ENCODE data around the gene MRPL3.

MRPL3 gene

GRCh38 chr3:131502530-131503319, at the start of gene MRPL3:
Gene MRPL3, minus strand, starts transcription at chr3:131502971. Its CDS starts 150 bp downstream, at chr3:131502821.
- peak; percentile 86 for DNase-seq

- no peak for DNase-seq
These were observed 49.0 kb upstream of the MRPL3 start for GRCh38 chr3:131551761-131552160.

DNA sequence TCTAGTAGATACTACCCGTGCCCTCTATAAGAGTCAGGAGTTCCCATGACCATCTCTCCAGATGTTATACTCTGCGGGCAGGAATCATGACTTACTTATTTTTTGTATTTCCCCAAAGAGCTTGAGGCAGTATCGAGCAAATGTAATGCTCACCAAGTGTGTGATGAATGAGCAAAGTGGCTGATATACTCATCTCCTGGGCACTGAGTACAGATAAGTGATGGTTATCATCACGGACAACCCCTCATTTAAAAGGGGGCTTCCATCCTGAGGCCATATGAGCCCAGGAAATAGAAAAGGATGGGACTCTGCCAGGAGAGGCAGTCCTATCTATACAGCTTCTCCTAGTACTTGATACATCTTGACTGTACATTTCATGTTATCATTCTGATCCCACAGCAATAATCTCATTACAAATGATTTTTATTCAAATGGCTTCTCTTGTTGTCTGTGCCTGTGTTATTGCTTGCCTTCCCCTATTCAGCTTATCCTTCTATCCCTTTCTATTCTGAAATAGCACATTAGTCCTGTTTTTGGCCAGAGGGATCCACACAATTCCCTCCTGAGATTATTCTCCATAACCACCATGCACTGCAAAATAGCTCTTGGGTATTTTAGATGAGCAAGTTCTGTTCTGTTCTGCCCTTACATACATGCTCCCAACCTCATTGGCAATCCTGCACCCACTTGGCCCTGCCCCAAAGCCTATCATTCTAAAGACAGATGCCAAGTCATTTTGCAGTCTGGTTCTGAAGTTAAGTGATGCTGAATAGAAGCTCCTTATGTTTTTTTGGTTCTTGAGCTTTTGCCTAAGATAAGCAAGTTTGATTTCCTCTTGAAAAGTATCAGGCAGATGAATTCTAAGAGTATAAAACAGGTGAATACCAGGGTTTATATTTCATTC, 48.0 kb upstream of the MRPL3 start:
- no peak for DNase-seq

DNA sequence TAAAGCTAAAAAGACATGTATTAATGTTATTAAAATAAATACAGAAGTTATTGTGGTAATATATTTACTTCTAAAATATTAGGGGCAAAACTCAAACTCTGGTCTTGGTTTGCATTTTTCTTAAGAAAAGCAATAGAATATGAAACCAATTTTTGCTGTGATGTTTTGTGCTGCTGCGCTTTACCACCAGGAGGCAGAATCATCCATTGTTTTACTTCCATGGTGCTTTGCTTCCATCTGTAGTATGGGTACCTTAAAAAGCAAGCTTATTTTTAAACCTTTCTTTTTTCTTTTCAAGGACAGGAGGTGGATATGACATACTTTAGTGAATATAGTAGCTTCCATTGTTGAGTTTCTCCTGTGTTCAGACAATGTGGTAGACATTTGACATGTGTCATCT, 46.6 kb upstream of the MRPL3 start:
- no peak for DNase-seq

DNA sequence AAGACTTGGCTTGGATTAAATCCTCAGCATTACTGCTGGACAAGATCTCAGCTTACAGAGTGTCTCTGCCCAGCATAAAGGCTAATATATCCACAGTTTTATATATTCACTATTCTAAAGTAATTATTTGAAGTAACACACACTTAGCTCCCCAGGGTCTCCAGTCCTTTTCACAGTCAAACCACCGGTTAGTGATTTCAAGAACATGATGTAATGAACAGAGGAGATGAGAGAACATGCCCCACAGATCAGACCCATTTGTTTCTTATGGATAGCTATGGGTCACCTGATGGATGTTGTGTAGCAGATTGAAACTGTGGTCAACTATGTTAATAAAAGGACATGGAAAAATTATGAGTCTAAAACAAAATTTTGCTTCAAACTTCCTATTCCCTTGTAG, 44.8 kb upstream of the MRPL3 start:
- no peak for DNase-seq

DNA sequence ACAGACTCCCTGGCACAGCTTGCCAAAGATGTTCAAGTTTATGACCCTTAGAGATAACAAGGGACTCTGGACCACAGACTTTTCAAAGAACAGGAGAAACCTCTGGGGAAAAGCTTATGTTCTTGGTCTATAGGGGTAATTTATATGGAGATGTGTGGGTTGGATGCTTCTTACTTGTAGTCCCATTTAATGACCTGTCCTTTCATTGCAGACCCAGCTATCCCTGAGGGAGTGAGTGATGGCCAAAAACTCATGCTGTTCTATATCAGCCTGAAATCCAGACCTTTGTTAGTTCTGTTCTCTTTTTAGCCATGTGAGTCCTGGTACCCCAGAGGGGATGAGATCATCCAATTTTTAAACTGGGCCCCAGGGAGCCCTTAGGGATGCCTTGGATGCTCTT, 43.7 kb upstream of the MRPL3 start:
- DNase-seq, result no peak

- no peak for DNase-seq
These were observed 41.8 kb upstream of the MRPL3 start for GRCh38 chr3:131544557-131544956.

- peak; percentile 51 for DNase-seq
These were observed 40.9 kb upstream of the MRPL3 start for GRCh38 chr3:131543714-131544113.

DNA sequence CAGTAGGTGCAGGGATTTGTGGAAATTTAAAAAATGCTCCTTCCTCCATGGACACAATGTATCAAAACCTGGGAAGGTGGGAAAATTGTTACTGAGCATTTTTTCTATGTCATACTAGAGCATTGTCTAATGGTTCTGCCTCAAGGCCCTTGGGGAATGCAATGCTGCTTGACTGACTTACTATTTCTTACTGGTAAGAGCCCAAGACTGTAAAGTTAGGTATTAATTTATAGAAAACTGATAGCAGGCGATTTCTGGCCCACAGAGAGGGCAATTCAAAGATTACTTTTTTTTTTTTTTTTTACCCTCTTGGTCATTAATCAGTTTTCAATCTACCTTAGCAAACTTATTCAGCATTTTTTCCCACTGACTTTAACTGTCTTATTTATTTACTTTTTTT, 38.5 kb upstream of the MRPL3 start:
- no peak for DNase-seq

GRCh38 chr3:131540821-131541220, 38.0 kb upstream of the MRPL3 start:
- no peak for DNase-seq

DNA sequence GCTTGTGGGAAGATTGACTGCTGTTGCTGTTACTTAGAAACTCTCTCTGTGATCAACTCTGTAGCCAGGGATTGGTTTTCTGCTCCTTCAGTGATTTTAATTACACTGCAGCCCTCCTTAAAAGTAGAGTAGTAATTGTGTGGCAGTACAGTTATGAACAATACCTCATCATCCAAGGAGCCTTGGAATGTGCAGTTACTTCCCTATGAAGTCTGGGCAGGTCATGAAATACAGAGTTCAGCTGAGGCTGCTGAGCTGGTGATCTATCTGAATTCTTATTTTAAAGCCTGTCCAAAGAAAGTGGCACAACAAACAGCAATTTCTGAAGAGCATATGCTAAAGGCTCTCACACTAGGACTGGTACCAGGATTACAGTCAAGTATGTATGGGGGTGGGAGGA, 37.4 kb upstream of the MRPL3 start:
- no peak for DNase-seq

- no peak for DNase-seq
These were observed 36.2 kb upstream of the MRPL3 start for GRCh38 chr3:131538968-131539367.

- no peak for DNase-seq
These were observed 34.8 kb upstream of the MRPL3 start for GRCh38 chr3:131537531-131537930.

GRCh38 chr3:131535596-131535995, 32.8 kb upstream of the MRPL3 start:
- no peak for DNase-seq

- no peak for DNase-seq
These were observed 32.4 kb upstream of the MRPL3 start for GRCh38 chr3:131535131-131535530.

GRCh38 chr3:131532645-131533044, 29.9 kb upstream of the MRPL3 start:
- DNase-seq, result no peak

DNA sequence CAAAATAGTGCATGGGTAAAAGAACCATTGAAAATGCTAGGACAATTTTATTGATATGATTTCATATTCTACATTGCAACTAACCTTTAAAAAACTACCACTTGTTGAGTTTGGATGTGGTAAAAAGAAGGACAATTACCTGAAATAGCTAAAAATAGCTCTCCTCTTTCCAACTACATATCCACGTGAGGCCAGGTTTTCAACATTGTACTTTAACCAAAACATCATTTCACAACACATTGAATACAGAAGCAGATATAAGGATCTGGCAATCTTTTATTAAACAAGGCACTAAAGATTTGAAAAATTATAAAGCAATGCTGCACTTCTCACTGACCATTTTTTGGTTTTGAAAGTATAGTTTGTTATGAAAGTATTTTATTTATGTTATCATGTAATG, 28.1 kb upstream of the MRPL3 start:
- DNase-seq, result no peak

DNA sequence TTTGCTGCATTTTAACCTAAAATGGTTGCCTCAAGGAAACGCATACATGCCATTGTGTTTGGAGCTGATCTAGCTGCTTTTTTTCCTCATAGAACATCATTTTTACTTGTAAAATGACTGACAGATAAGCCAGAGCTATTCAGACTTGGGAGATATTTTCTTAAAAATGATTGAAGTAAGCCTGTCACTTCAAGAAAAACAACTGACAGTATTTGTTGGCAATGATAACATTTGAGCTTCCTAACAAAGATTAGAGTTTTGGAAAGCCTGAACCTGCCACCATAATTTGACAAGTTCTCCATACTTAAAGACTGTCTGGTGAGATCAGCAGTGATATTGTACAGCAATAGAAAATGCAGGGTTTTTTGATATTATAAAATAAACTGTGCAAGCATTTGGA, 27.6 kb upstream of the MRPL3 start:
- DNase-seq, result no peak

GRCh38 chr3:131526801-131527347, 24.1 kb upstream of the MRPL3 start:
- peak; percentile 72 for DNase-seq

- DNase-seq, result no peak
These were observed 15.9 kb upstream of the MRPL3 start for GRCh38 chr3:131518680-131519079.

DNA sequence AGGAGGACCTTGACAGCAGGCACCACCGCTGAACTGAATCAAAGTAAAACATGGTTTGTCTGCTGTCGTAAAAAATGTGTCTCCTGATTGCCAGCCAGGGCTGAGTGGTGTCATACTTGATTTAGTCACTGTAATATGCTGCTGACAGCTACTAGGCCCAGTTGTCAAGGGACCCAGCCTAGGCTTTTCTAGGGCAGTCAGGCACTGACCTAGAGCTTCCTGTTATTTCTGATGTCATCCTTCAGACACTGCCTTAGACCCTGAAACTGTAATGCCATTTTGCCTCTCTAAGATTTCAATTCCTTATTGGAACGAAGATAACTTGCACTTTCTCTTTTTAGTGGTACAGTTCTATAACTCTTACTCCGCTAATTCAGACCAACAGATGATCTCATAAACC, 2.6 kb upstream of the MRPL3 start:
- DNase-seq, result no peak

DNA sequence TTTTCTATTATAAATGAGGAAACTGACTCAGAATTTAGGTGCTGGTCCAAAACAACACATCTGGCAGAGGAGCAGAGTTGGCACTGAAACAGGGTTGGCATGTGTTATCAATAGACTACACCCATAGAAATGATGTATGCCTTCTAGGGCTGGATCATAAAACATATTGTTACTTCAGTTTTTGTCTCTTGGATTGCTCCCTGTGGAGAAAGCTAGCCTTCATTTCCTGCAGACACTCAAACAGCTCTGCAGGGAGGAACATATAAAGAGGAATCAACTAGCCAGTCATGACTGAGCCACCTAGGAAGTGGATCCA, 507 bp upstream of the MRPL3 start:
- no peak for DNase-seq

GRCh38 chr3:131501949-131502348, 822 bp downstream of the MRPL3 start:
- DNase-seq, result no peak

- DNase-seq, result no peak
These were observed 8.1 kb downstream of the MRPL3 start for GRCh38 chr3:131494706-131495105.
